ENCODE measurements around the gene SLC38A5. TPM values are rescaled to one million over a fixed set of nuclear protein-coding genes. Genes with fewer than 3 reads are reported as not detected.

Gene SLC38A5
- total and polyA plus RNA-seq, 2 of the 13 experiments (the other 11 are each of a cell fraction or from before 2014, with no cell fraction given) = 46.1 to 73.4 TPM

- TF ChIP-seq ZHX2 (IDR thresholded peaks at IDR 0.05; ENCODE audit: low read depth) (no peak), ZHX2 (CRISPR knock-in tag; IDR thresholded peaks at IDR 0.05; ENCODE audit: borderline replicate concordance) (no peak), ZBTB1 (CRISPR knock-in tag; IDR thresholded peaks at IDR 0.05; ENCODE audit: borderline replicate concordance) (no peak), ZNF678 (CRISPR knock-in tag; IDR thresholded peaks at IDR 0.05) (no peak), NBN (conservative IDR thresholded peaks at IDR 0.05) (no peak), ZNF564 (CRISPR knock-in tag; IDR thresholded peaks at IDR 0.05) (no peak), PHF5A (CRISPR knock-in tag; IDR thresholded peaks at IDR 0.05; ENCODE audit: low read depth, unreplicated experiment) (no peak), SCMH1 (CRISPR knock-in tag; IDR thresholded peaks at IDR 0.05; ENCODE audit: borderline replicate concordance) (no peak), DMAP1 (CRISPR knock-in tag; IDR thresholded peaks at IDR 0.05) (no peak), ZNF280B (CRISPR knock-in tag; IDR thresholded peaks at IDR 0.05; ENCODE audit: borderline replicate concordance) (no peak), ZNF441 (CRISPR knock-in tag; IDR thresholded peaks at IDR 0.05; ENCODE audit: borderline replicate concordance) (no peak), RXRA (CRISPR knock-in tag; IDR thresholded peaks at IDR 0.05) (peak; percentile 40; the same call in 1 of the 2 replicates), ZNF251 (CRISPR knock-in tag; IDR thresholded peaks at IDR 0.05) (no peak), ZNF101 (CRISPR knock-in tag; IDR thresholded peaks at IDR 0.05; ENCODE audit: borderline replicate concordance, low read depth) (no peak), TFDP1 (CRISPR knock-in tag; IDR thresholded peaks at IDR 0.05; ENCODE audit: borderline replicate concordance) (no peak), ZNF543 (CRISPR knock-in tag; IDR thresholded peaks at IDR 0.05) (peak; percentile 33; the same call in 1 of the 2 replicates), BCL6 (CRISPR knock-in tag; IDR thresholded peaks at IDR 0.05) (no peak), FOSL1 (CRISPR knock-in tag; IDR thresholded peaks at IDR 0.05; ENCODE audit: borderline replicate concordance) (no peak), KLF6 (CRISPR knock-in tag; IDR thresholded peaks at IDR 0.05) (0 out of 2 replicates have a peak, but pooled peaks have one; percentile 28), MIXL1 (CRISPR knock-in tag; IDR thresholded peaks at IDR 0.05) (no peak), ERF (CRISPR knock-in tag; IDR thresholded peaks at IDR 0.05) (no peak), FOXA3 (CRISPR knock-in tag; IDR thresholded peaks at IDR 0.05) (no peak), ARNT2 (CRISPR knock-in tag; IDR thresholded peaks at IDR 0.05; ENCODE audit: low read depth) (no peak), ZNF781 (CRISPR knock-in tag; IDR thresholded peaks at IDR 0.05; ENCODE audit: borderline replicate concordance, not compliant biosample characterization) (no peak)
These were observed at the start of gene SLC38A5 (continued) for GRCh38 chrX:48470110-48470832.

Data from HepG2 (cell line).